GM21367 (cell line): Measurements from ENCODE around the gene ARL15.
"Not testable (repeated sequence)": the region's sequence is repeated elsewhere in the genome, so short reads cannot be mapped to it uniquely, and the experiment has no call there.

Experiments used
- ATAC-seq: cut with Tn5 transposase; IDR thresholded peaks from one replicate; pipeline ENCODE4 v1.9.1; 2021; ENCODE audit not compliant: unreplicated experiment

ARL15 gene

DNA sequence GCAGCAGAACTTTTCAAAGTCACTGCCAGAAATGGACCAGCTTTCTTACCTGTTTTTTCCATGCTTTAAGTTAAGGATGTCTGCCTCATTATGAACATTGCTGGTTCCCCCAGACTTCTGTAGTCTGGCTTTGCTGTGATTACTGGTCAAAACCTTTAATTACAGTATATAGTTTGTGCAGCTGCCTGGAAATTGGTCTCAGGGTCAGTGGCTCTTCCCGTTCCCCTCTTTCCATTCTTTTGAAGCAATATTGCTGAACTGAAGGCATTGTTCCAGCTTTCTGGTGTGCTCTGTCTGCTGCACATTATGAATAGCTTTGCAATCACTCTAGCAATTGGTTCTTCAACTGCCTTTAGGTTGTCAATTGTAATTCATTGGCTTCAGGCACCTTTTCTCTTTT, 206.5 kb downstream of the ARL15 start:
- ATAC-seq = no peak

GRCh38 chr5:54098267-54098666, 212.1 kb downstream of the ARL15 start:
- ATAC-seq = no peak

GRCh38 chr5:54095969-54096368, 214.4 kb downstream of the ARL15 start:
- no peak for ATAC-seq

DNA sequence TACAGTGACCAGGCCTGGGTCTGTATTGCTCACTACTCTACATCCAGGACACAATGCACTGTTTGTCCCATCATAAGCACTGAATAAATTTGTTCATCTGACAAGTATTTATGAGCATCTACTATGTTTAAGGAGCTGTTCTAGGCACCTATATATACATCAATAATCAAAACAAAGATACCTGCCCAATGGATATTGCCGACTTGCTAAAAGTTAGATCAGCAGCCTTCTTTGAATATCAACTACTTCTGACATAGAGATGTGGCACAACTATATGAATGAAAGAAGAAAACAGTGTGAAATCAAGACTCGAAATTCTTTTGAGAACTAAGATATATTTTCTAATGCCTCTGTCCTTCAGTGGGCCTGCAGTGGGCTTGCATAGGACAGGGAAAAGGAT, 215.7 kb downstream of the ARL15 start:
- no peak for ATAC-seq

- no peak for ATAC-seq
Observed at GRCh38 chr5:54093861-54094260, 216.5 kb downstream of the ARL15 start.

- ATAC-seq = no peak
Observed at GRCh38 chr5:54093081-54093492, 217.3 kb downstream of the ARL15 start.

DNA sequence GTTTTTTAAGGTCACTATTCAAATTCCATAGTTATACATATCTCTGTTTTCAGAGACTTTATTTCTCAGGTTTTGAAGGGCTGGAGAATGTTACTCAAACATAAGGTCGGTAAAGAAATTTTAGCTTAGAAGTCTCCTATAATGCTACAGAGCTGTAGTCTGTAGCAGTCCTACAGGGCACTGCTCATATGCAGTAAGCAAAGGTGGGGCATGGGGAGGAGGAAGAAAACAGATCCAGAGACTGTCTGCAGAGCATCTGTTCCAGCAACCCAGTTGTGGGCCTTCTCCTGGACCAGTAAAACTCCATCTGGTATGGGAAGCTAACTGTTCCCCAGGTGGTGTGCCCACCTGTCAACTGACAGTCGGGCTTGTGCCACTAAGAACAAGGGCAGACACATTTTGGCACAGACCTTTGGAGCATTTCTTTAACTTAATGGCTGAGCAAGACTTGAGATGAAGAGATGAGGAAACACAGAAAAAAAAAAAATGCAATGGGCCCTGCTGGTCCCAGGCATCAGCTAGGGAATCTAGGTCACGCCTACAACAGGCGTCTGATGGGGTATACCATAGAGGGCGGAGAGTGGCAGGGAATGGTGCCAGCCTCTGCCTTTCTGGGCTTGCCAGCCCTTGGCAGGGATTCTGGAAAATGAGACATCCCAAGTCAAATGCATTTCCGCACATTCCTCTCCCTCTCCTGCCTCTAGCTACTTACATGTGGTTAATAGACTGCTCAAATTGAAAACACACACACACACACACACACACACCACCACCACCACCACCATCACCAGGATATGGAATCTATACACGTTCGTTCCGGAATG, 218.9 kb downstream of the ARL15 start:
- ATAC-seq = no peak

GRCh38 chr5:54090495-54091120, 219.8 kb downstream of the ARL15 start:
- no peak for ATAC-seq

GRCh38 chr5:54088081-54088480, 222.3 kb downstream of the ARL15 start:
- ATAC-seq = no peak

DNA sequence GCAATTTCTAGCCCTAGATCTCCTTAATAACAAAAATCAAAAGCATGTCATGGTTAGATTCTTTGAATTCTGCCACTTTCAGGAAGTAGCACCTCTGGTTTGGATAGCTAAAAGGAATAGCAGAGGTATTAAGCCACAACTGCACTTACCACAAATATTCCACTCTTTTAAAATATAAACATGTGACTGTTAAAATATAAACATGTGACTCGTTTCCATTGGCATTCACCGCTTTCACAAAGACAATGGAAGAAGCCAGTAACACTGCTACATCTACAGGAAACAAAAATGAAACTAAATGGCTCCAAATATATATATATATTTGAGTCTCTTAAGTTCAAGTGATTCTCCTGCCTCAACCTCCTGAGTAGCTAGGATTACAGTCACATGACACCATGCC, 222.9 kb downstream of the ARL15 start:
- no peak for ATAC-seq

- no peak for ATAC-seq
Observed at GRCh38 chr5:54086191-54086590, 224.2 kb downstream of the ARL15 start.

DNA sequence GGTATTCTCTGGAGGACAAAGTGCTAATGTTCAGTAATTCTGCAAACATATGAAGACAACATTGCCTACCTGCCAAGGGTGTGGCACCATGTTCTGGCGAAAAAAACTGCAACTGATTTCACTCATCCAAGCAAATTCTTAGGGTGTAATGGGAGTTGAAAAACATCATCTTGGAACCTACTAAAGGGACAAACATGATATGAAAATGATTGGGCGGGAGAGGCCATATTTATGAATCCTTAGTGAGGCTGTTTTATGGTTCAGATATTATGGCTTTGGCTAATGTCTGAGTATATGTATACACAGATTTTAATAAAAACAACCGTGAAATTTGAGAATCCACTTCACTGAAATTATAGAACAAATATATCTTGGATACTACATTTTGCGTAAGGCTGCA, 225.7 kb downstream of the ARL15 start:
- ATAC-seq = no peak

- ATAC-seq = no peak
Observed at GRCh38 chr5:54083851-54084250, 226.5 kb downstream of the ARL15 start.

DNA sequence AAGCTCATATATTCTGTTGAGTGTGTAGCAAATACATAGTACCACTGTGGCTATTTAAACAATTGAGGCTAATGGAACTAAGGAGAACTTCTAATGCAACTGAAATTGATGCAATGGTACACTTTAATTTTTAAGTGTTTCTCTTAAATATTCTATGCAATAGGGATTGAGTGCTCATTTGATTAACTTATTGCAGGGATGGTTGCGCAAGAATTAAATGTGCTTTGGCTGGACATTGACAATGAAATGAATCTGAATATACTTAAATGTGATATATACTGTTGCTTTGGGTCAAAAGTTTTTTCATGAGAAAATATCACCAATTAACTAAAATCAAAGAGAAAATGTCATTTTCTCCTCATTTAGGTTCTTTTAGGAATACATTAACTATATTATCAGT, 227.1 kb downstream of the ARL15 start:
- no peak for ATAC-seq

GRCh38 chr5:54081415-54081814, 229.0 kb downstream of the ARL15 start:
- no peak for ATAC-seq

- no peak for ATAC-seq
Observed at GRCh38 chr5:54080831-54081230, 229.5 kb downstream of the ARL15 start.

- no peak for ATAC-seq
Observed at GRCh38 chr5:54073735-54074134, 236.6 kb downstream of the ARL15 start.

GRCh38 chr5:54073131-54073530, 237.2 kb downstream of the ARL15 start:
- no peak for ATAC-seq

- no peak for ATAC-seq
Observed at GRCh38 chr5:54066433-54066832, 243.9 kb downstream of the ARL15 start.

DNA sequence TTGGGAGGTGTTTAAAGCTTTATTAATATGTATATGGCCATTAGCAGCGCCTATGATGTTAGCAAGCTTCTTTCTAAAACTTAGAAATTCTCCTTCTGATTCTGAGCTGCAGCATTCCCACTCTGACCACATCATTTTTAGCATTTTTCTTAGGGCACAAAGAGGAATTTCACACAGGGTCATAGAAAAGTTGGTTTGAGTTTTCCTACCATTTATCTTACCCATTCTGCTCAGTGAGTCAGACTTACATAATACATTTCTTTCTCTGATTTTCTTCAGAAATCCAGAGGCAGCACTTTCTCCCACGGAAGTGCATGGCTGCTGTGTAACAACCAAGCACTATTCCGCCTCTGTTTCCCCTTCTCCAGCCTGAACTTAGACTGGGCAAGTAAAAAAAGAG, 246.6 kb downstream of the ARL15 start:
- ATAC-seq = no peak

GRCh38 chr5:54062958-54063357, 247.4 kb downstream of the ARL15 start:
- no peak for ATAC-seq

DNA sequence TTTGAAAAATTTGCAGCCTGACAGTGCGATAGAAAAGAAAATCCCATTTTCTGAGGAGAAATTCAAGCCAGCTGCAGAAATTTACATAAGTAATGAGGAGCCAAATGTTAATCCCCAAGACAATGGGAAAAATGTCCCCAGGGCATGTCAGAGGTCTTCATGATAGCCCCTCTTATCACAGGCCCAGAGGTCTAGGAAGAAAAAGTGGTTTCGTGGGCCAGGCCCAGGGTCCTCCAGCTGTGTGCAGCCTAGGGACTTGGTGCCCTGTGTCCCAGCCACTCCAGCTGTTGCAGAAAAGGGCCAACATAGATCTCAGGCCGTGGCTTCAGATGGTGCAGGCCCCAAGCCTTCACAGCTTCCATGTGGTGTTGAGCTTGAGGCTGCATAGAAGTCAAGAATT, 249.5 kb downstream of the ARL15 start:
- ATAC-seq = not testable (repeated sequence)

DNA sequence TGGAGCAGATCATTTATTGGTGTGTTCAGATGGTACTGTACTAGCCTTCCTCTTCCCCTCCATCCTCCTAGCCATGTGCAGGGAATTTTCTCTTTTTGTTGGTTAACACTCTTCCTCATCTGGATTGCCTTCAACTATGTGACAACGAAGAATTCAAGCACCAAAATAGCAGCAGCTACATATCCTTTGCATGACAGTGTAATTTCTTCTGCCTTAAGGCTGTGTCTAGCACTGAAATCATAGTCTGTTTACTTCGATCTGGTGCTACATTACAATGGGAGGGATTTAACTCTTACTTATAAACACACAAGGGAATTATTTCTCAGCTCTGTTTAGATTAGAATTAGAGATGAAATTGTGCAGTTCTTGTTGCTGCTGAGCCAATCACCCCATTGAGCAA, 260.4 kb downstream of the ARL15 start:
- ATAC-seq = no peak
